MCF 10A (cell line): ENCODE measurements around the gene MRPS26. TPM values are rescaled to one million over a fixed set of nuclear protein-coding genes. Genes with fewer than 3 reads are reported as not detected.
"Not testable (repeated sequence)": the region's sequence is repeated elsewhere in the genome, so short reads cannot be mapped to it uniquely, and the experiment has no call there.

Experiments
- BruUV-seq: library from RNA; stranded (reverse); fragments of 400-500 nt; replicated peaks from 2 replicates; lab custom pipeline; 2021; lab: Mats Ljungman, UMichigan
- CTCF ChIA-PET: fragments of 300-600 bp; sonication (Branson Sonifier 250); formaldehyde crosslinking; extraction: SDS; loops from one replicate; lab custom pipeline; 2021; ENCODE audit warnings: antibody characterized with exemption, inconsistent platforms; lab: Yijun Ruan, JAX
- POLR2A ChIA-PET: fragments of 300-600, 350-650 bp; sonication (Branson Sonifier 250); formaldehyde crosslinking; extraction: SDS; loops from one replicate; lab custom pipeline; 2020; ENCODE audit warnings: antibody characterized with exemption, inconsistent platforms; lab: Yijun Ruan, JAX
- DNase-seq: peaks from one replicate; pipeline ENCODE4 v3.0.0-alpha.2; 2018; ENCODE audit not compliant: unreplicated experiment
- H3K27ac Mint-ChIP-seq: one replicate; pipeline ENCODE4 v1.8.0; 2022; ENCODE audit warnings: mild to moderate bottlenecking, low read depth, mixed read lengths; ENCODE audit not compliant: unreplicated experiment
- H3K27me3 Mint-ChIP-seq: one replicate; pipeline ENCODE4 v1.8.0; 2022; ENCODE audit warnings: mixed read lengths; ENCODE audit not compliant: insufficient read depth, unreplicated experiment
- H3K36me3 Mint-ChIP-seq: one replicate; pipeline ENCODE4 v1.8.0; 2022; ENCODE audit warnings: mild to moderate bottlenecking, moderate library complexity, mixed read lengths; ENCODE audit not compliant: insufficient read depth, unreplicated experiment
- H3K4me1 Mint-ChIP-seq: one replicate; pipeline ENCODE4 v1.8.0; 2022; ENCODE audit warnings: mixed read lengths; ENCODE audit not compliant: insufficient read depth, unreplicated experiment
- H3K4me3 Mint-ChIP-seq: one replicate; pipeline ENCODE4 v1.8.0; 2022; ENCODE audit warnings: mild to moderate bottlenecking, moderate library complexity, mixed read lengths; ENCODE audit not compliant: unreplicated experiment
- H3K9me3 Mint-ChIP-seq: one replicate; pipeline ENCODE4 v1.8.0; 2022; ENCODE audit warnings: mixed read lengths; ENCODE audit not compliant: unreplicated experiment
- CTCF ChIP-seq: fragments of 200-600 bp; IDR thresholded peaks from one replicate; pipeline ENCODE4 v1.8.0; 2022; ENCODE audit warnings: antibody characterized with exemption, mild to moderate bottlenecking; ENCODE audit not compliant: unreplicated experiment
- intact Hi-C: fragments of 100-400 bp; cut with micrococcal nuclease; formaldehyde crosslinking; loops from 2 replicates; pipeline ENCODE4 v1.14.1; 2022
- total RNA-seq: library from RNA; stranded (reverse); gene quantifications from 2 replicates; pipeline ENCODE4 v1.2.3, GENCODE V29; 2022

Gene MRPS26
- total RNA-seq, 1 experiment from 2014 or later = 68.4 TPM

GRCh38 chr20:3021777-3022176, 24.1 kb upstream of the MRPS26 start:
- no peak for DNase-seq
- H3K27ac Mint-ChIP-seq = no peak overlapping the region
- H3K4me1 Mint-ChIP-seq = no peaks in the 10 kb centered on the region
- H3K4me3 Mint-ChIP-seq = no peak overlapping the region
- H3K27me3 Mint-ChIP-seq = no peaks in the 10 kb centered on the region
- TF ChIP-seq CTCF = no peak
- no TSS peak for BruUV-seq
- POLR2A ChIA-PET = no interaction called here
- peaks cover 53% of the 10 kb centered on the region for H3K36me3 Mint-ChIP-seq
- no peaks in the 10 kb centered on the region for H3K9me3 Mint-ChIP-seq
- intact Hi-C loops = no loop called here
- CTCF ChIA-PET = interaction anchor here (0.6 kb wide), 1 partner anchor 133 kb away, joined by 3 read pairs; no protein-coding TSS in a partner anchor

GRCh38 chr20:3022559-3023490, 23.0 kb upstream of the MRPS26 start:
- H3K9me3 Mint-ChIP-seq, DNase-seq, H3K4me3 Mint-ChIP-seq, H3K4me1 Mint-ChIP-seq, intact Hi-C loops, H3K27me3 Mint-ChIP-seq, POLR2A ChIA-PET, BruUV-seq, H3K27ac Mint-ChIP-seq: not testable (repeated sequence)
- CTCF ChIA-PET = interaction anchor here (0.6 kb wide), 1 partner anchor 134 kb away, joined by 3 read pairs; no protein-coding TSS in a partner anchor
- H3K36me3 Mint-ChIP-seq = peaks cover 63% of the 10 kb centered on the region

GRCh38 chr20:3027987-3028386, 17.9 kb upstream of the MRPS26 start:
- no peak for DNase-seq
- no peak for TF ChIP-seq CTCF
- no TSS peak for BruUV-seq
- POLR2A ChIA-PET = interaction anchor here (0.9 kb wide), 1 partner anchor 14 kb away, joined by 4 read pairs; no protein-coding TSS in a partner anchor
- CTCF ChIA-PET = interaction anchor here (1.3 kb wide), 1 partner anchor 27 kb away, joined by 4 read pairs; no protein-coding TSS in a partner anchor
- H3K4me1 Mint-ChIP-seq = no peaks in the 10 kb centered on the region
- intact Hi-C loops = no loop called here
- no peaks in the 10 kb centered on the region for H3K27me3 Mint-ChIP-seq
- no peaks in the 10 kb centered on the region for H3K9me3 Mint-ChIP-seq
- H3K4me3 Mint-ChIP-seq = no peak overlapping the region
- no peak overlapping the region for H3K27ac Mint-ChIP-seq
- H3K36me3 Mint-ChIP-seq = peaks cover 54% of the 10 kb centered on the region

- no peak for DNase-seq
- H3K36me3 Mint-ChIP-seq = peaks cover 24% of the 10 kb centered on the region
- no TSS peak for BruUV-seq
- no peaks in the 10 kb centered on the region for H3K9me3 Mint-ChIP-seq
- H3K27ac Mint-ChIP-seq = no peak overlapping the region
- H3K4me3 Mint-ChIP-seq = no peak overlapping the region
- H3K4me1 Mint-ChIP-seq = no peaks in the 10 kb centered on the region
- TF ChIP-seq CTCF = no peak
- ChIA-PET POLR2A (no interaction called here), CTCF (interaction anchor here (0.6 kb wide), 1 partner anchor 113 kb away, joined by 4 read pairs; no protein-coding TSS in a partner anchor)
- H3K27me3 Mint-ChIP-seq = no peaks in the 10 kb centered on the region
- intact Hi-C loops = no loop called here
These were observed 14.2 kb upstream of the MRPS26 start for GRCh38 chr20:3031524-3032147.
